ENCODE data around the gene SEPTIN10. TPM values are rescaled to one million over a fixed set of nuclear protein-coding genes. Genes with fewer than 3 reads are reported as not detected.

The SEPTIN10 gene
- total RNA-seq, 2 experiments from 2014 or later = 8.4 to 9.8 TPM

DNA sequence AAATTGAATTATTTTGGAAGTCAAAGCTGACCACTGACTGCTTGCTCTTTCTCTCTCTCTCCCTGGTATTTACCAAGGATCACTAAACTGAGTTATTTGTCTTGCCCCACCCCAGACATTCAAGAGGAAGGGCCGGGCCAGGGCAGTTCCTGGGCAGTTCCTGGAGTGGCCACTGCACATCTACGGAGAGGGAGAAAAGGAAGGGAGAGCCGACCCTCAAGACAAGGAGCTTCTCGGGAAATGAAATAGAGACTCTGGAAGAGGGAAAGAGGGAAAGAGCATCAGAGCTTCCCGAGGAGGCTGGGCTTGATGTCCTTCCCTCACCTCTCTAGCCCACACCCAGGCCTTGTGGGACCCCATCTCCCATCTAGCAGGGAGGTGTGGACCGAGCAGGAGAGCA is 83.1 kb downstream of the SEPTIN10 start:
- H3K4me1 Mint-ChIP-seq (ENCODE audit: low read depth) = no peaks in the 10 kb centered on the region
- intact Hi-C loops (cut with micrococcal nuclease) = no loop called here
- ChIA-PET POLR2A (no interaction called here), CTCF (interaction anchor here (0.7 kb wide), 1 partner anchor 15 kb away, joined by 3 read pairs; no protein-coding TSS in a partner anchor)
- H3K27me3 Mint-ChIP-seq = peaks cover 16% of the 10 kb centered on the region
- no peaks in the 10 kb centered on the region for H3K36me3 Mint-ChIP-seq
- DNase-seq = no peak
- H3K4me3 Mint-ChIP-seq = no peak overlapping the region
- no peak overlapping the region for H3K27ac Mint-ChIP-seq
- no peaks in the 10 kb centered on the region for H3K9me3 Mint-ChIP-seq

DNA sequence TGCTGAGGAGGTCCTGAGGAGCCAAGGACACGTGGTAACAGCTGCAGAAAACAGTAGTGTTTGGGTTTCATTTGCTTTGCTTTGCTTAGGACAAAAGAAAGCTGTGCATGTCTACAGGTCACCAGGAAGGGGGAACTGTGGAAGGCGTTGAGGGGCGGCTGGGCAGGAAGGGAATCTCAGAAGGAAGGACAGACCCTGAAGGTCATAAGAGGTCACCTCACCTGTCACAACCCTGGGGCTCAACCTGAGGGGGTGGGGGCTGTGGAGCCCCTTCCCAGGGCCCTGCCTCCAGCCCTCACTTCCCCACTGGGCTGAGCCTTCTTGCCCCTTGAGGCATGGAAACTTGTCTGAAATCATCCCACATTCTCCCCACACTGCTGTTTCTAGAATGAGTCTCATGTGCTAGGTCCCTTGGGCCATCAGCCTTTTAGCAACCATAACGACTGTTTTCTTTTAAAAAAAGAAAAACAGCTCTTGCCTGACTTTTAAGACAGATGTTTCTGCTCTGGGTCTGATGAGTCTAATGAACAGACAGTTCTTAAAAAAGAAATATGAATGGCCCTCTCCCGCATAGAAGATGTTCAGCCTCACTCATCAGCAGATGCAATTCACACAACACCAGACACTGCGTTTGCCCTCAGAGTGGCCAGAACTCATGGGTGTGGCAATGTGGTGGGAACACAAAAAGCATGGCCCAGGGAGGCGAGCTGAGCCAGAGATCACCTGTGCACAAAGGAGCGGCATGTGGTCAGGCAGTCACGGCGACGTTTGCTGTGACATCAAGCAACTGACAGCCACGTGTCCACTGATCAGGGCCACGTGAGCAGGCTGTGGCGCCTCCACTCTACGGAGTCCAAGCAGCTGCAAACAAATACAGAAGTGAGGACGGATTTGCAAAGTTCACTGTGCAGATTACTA is 84.0 kb downstream of the SEPTIN10 start:
- Mint-ChIP-seq H3K9me3 (no peaks in the 10 kb centered on the region), H3K4me3 (no peak overlapping the region), H3K27ac (no peak overlapping the region), H3K4me1 (ENCODE audit: low read depth) (no peaks in the 10 kb centered on the region), H3K36me3 (no peaks in the 10 kb centered on the region), H3K27me3 (peaks cover 12% of the 10 kb centered on the region)
- POLR2A ChIA-PET = no interaction called here
- CTCF ChIA-PET = no interaction called here
- DNase-seq = no peak
- intact Hi-C loops (cut with micrococcal nuclease) = no loop called here

DNA sequence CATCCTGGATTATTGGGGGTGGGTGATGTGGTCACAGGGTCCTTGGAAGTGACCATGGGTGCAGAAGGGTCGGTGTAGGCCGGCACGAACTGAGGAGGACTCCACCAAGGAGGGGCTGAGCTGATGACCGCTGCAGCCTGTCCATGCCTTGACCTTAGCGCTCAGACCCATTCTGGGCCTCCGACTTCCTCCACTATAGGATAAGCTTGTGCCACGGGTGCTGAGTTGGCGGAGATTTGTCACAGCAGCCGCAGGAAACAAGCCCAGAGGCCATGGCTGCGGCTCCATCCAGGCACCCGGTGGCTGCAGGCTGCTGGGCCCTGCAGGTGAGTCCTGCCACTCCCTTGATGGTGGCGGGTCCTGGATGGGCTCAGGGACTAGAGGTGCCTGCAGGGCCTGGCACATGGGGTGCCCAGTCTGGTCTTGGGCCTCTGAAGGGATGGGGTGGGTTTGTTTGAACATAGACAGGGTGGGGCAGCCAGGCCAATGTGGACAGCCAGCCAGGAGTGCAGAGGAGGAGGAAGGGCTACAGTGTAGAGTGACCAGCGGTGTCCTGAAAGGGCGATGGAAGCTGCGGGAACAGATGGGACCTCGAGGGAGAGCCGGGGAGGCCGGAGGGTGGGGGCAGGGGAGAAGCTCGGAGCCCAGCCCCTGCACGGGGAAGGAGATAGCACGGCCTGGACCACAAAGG is 84.8 kb downstream of the SEPTIN10 start:
- no peak overlapping the region for H3K4me3 Mint-ChIP-seq
- DNase-seq = no peak
- H3K36me3 Mint-ChIP-seq = no peaks in the 10 kb centered on the region
- no peaks in the 10 kb centered on the region for H3K4me1 Mint-ChIP-seq (ENCODE audit: low read depth)
- no peak overlapping the region for H3K27ac Mint-ChIP-seq
- no peaks in the 10 kb centered on the region for H3K9me3 Mint-ChIP-seq
- intact Hi-C loops (cut with micrococcal nuclease) = no loop called here
- CTCF ChIA-PET = no interaction called here
- peaks cover 12% of the 10 kb centered on the region for H3K27me3 Mint-ChIP-seq
- POLR2A ChIA-PET = no interaction called here

DNA sequence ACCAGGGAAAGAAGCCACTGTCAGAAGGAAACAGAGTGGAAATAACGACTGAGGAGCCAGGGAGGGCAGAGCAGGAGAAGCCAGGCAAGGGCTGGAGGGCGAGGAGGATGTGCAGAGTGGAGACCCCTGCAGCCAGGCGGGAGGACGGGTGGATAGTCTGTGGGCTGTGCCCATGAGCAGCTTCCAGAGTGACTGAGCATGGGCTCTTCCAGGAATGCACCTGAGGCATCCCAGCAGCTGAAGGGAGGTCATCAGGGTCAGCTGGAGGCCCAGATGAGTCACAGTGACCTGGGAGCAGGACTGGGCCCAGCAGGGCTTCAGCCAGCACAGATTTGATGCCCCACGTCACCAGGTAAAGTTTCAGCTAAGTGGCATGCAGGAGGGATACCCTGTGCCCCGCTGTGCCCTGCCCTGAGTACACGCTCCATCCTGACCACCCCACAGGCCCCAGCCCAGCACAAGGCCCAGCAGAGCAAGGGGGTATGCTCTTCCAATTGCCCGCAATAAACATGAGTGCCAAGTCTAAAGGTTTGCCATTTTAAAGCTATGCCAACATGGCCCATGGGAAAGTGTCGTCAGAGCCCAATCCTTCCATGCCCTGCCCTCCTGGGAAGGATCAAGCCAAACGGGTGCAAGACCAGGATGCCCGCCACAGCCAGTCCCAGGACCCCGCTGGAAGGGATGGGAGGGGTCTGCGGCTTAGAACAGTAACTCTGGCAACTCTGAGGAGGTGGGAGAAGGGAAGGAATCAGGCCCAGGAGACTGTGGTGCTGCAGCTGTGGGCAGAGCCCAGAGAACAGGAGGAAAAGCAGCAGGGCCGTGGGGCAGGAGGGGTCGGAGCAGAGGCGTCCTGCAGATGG is 85.7 kb downstream of the SEPTIN10 start:
- no peaks in the 10 kb centered on the region for H3K9me3 Mint-ChIP-seq
- peaks cover 12% of the 10 kb centered on the region for H3K27me3 Mint-ChIP-seq
- CTCF ChIA-PET = no interaction called here
- intact Hi-C loops (cut with micrococcal nuclease) = no loop called here
- H3K27ac Mint-ChIP-seq = no peak overlapping the region
- no peak for DNase-seq
- POLR2A ChIA-PET = no interaction called here
- no peak overlapping the region for H3K4me3 Mint-ChIP-seq
- no peaks in the 10 kb centered on the region for H3K4me1 Mint-ChIP-seq (ENCODE audit: low read depth)
- no peaks in the 10 kb centered on the region for H3K36me3 Mint-ChIP-seq

DNA sequence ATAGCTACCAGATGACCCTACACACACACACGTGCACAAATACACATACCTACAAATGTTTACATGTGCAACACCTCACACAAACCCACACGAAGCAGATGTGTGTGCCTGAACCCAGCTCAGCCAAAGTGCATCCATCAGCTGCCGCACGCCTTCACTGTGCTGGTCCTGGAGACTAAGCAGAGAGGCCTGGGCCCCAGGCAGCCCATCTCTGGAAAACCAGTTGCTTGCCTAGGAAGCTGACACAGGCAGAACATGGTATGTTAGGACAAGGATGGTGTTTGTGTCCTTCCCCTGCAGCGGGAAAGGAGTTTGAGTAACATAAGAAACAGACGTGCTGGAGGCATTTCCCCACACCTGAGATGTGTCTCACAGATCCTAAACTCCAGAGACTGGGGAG is 86.7 kb downstream of the SEPTIN10 start:
- Mint-ChIP-seq H3K4me3 (no peak overlapping the region), H3K9me3 (no peaks in the 10 kb centered on the region), H3K27me3 (peaks cover 10% of the 10 kb centered on the region), H3K27ac (no peak overlapping the region), H3K4me1 (ENCODE audit: low read depth) (no peaks in the 10 kb centered on the region), H3K36me3 (no peaks in the 10 kb centered on the region)
- ChIA-PET CTCF (no interaction called here), POLR2A (no interaction called here)
- intact Hi-C loops (cut with micrococcal nuclease) = no loop called here
- DNase-seq = no peak

DNA sequence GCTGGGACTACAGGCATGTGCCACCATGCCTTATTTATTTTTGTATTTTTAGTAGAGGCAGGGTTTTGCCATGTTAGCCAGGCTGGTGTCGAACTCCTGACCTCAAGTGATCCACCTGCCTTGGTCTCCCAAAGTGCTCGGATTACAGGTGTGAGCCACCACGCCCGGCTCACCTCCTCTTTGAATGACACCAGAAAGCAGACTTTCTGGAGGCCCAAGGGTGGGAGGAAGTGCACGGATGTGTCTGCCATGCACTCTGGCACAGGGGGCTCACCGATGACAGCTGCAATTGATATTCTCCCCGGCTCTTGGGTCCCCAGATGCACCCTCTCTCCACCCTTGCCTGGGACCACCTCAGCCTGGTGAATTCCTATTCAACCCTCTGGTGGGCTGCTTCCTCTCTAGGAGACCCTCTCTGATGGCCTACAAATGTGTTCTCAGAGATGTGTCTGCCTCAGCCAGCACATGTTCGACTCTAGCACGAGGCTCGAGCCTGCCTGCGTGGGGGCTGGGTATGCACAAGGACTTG is 87.3 kb downstream of the SEPTIN10 start:
- CTCF ChIA-PET = no interaction called here
- Mint-ChIP-seq H3K4me3 (no peak overlapping the region), H3K9me3 (no peaks in the 10 kb centered on the region), H3K36me3 (no peaks in the 10 kb centered on the region), H3K27ac (no peak overlapping the region), H3K4me1 (ENCODE audit: low read depth) (no peaks in the 10 kb centered on the region), H3K27me3 (peaks cover 10% of the 10 kb centered on the region)
- intact Hi-C loops (cut with micrococcal nuclease) = no loop called here
- POLR2A ChIA-PET = no interaction called here
- no peak for DNase-seq

DNA sequence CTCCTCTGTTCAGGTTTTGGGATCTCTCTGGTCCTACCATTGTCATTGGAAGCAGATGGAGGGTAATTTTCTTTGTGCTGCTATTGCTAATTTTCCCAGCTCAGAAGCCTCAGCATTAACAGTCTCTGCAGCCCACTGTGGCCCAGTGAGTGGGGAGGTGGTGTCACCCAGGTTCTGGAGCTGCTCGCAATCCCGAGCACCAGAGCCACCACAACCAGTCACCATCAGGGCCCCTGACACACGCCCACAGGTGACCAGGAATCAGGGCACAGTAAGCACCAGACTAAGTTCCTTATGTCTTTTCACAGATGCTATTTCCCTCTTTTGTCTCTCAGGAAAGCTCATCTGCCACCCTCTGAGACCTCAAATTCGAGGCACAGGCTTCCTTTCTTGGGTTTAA is 87.9 kb downstream of the SEPTIN10 start:
- peaks cover 10% of the 10 kb centered on the region for H3K27me3 Mint-ChIP-seq
- H3K4me3 Mint-ChIP-seq = no peak overlapping the region
- ChIA-PET CTCF (no interaction called here), POLR2A (no interaction called here)
- no peaks in the 10 kb centered on the region for H3K36me3 Mint-ChIP-seq
- no peaks in the 10 kb centered on the region for H3K9me3 Mint-ChIP-seq
- intact Hi-C loops (cut with micrococcal nuclease) = no loop called here
- H3K4me1 Mint-ChIP-seq (ENCODE audit: low read depth) = no peaks in the 10 kb centered on the region
- no peak overlapping the region for H3K27ac Mint-ChIP-seq
- DNase-seq = no peak

DNA sequence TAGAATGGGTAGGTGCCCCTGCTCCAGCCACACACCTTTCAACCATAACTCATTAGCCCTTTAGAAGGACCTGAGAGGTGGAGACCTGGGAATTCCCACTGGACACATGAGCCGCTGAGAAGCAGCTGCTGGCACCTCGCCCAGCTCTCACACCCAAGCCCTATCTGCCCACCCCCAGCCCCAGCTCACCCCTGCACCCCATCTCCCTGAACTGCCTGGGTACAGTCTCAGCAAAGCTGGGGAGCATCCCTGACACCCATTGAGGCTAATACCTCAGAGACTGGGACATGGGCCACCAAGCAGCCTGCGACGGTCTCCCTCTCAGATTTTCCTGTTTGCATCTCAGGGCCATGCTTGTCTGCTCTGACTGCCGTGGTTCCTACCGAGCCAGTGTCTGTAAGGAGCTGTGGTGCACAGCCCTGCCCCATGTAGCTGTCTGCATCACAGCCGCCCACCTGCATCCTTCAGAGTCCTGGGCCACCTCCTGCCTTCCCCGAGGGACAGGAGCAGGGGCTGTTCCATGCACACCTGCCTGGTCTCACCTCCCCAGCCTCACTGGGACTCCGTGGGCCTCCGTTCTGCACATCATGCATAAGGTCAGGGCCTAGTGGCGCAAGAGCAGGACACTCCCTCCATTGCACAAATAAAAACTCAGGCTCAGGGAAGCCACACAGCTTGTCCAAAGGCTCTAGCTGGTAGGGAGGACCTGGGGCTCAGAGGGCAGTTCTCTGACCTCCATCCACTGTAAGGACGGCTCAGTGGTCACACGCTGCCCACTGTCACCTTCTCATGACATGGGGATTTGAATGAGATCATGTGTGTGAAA is 90.0 kb downstream of the SEPTIN10 start:
- Mint-ChIP-seq H3K4me1 (ENCODE audit: low read depth) (no peaks in the 10 kb centered on the region), H3K9me3 (no peaks in the 10 kb centered on the region), H3K4me3 (no peak overlapping the region), H3K27me3 (peaks cover 6% of the 10 kb centered on the region), H3K27ac (no peak overlapping the region), H3K36me3 (no peaks in the 10 kb centered on the region)
- CTCF ChIA-PET = interaction anchor here (1.3 to 1.9 kb wide), 2 partner anchors 13 to 22 kb away, joined by 5 read pairs; no protein-coding TSS in a partner anchor
- intact Hi-C loops (cut with micrococcal nuclease) = no loop called here
- POLR2A ChIA-PET = no interaction called here
- DNase-seq = no peak

DNA sequence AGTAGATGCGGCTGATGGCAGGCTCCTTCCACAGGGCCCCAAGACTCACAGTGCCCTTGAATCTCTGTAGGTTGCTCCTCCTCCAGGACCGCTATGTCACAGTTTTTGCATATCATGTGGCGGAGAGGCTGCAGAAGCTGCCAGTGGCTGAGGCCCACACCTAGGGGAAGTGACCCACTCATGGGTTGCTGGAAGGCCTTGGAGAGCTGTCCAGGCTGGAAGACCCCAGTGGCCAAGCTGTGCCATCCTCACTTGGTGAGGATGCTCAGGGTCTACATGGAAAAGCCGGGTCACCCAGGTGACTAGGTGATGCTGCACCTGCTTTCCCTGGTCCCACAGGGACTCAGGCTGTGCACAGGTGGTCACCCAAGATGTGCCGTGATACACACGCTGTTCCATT is 90.6 kb downstream of the SEPTIN10 start:
- Mint-ChIP-seq H3K36me3 (no peaks in the 10 kb centered on the region), H3K27ac (no peak overlapping the region), H3K4me3 (no peak overlapping the region), H3K9me3 (no peaks in the 10 kb centered on the region), H3K4me1 (ENCODE audit: low read depth) (no peaks in the 10 kb centered on the region), H3K27me3 (peaks cover 2% of the 10 kb centered on the region)
- CTCF ChIA-PET = interaction anchor here (1.9 kb wide), 1 partner anchor 23 kb away, joined by 5 read pairs; no protein-coding TSS in a partner anchor
- intact Hi-C loops (cut with micrococcal nuclease) = no loop called here
- no peak for DNase-seq
- POLR2A ChIA-PET = no interaction called here

DNA sequence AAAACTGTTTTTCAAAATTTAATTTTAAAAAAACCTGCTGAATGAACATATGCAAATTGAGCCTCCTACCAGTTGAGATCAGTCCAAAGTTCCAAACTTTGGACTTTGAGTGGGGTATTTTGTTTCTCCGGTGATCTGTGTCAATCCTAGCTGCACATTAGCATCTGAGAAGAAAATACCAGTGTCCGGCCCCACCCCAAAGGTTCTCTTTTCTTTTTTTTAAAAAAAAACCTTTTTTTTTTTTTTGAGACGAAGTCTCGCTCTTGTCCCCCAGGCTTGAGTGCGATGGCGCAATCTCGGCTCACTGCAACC is 91.7 kb downstream of the SEPTIN10 start:
- POLR2A ChIA-PET = no interaction called here
- H3K36me3 Mint-ChIP-seq = no peaks in the 10 kb centered on the region
- H3K27me3 Mint-ChIP-seq = no peaks in the 10 kb centered on the region
- CTCF ChIA-PET = interaction anchor here (1.2 kb wide), 1 partner anchor 12 kb away, joined by 5 read pairs; no protein-coding TSS in a partner anchor
- DNase-seq = no peak
- intact Hi-C loops (cut with micrococcal nuclease) = no loop called here
- no peaks in the 10 kb centered on the region for H3K4me1 Mint-ChIP-seq (ENCODE audit: low read depth)
- no peak overlapping the region for H3K27ac Mint-ChIP-seq
- no peaks in the 10 kb centered on the region for H3K9me3 Mint-ChIP-seq
- no peak overlapping the region for H3K4me3 Mint-ChIP-seq

DNA sequence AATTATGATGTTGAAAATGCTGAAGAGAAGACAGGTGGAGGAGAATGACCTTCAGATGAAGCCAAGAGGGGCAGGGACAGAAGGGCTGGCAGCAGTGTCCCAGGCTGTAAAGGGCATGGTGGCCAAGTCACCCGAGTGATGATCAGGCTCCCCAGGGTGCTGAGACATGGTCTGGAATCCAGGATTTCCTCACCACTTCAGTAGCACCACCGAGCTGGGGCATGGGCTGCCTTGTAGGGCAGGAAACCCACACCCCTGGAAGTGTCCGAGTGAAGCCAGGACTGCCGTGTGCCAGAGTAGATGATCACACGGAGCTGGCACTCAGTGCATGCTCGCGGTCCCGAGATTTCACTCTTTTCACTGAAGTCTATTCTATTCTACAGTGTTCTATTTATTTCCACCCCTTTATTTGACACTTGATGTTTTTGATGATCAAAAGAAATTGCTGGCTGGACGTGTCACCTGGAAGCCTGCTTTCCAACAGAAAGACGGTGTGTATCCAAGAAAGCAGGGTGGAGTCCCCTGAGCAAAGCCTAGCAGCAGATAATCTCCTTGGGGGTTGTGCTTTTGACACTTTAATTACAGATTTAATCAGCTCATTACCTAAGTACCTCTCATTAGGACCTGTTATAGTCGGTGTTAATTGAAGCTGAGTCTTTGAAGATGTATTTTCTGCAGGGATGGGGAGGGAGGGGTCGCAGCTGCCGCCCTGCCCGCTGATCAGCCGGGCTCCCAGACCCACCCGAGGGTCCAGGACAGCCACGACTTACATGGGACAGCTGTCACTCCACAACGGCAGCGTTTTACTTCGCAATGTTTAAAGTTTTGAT is 92.3 kb downstream of the SEPTIN10 start:
- no peaks in the 10 kb centered on the region for H3K4me1 Mint-ChIP-seq (ENCODE audit: low read depth)
- POLR2A ChIA-PET = no interaction called here

More for the DNA sequence above, 92.3 kb downstream of the SEPTIN10 start:
- no peaks in the 10 kb centered on the region for H3K36me3 Mint-ChIP-seq
- no peaks in the 10 kb centered on the region for H3K9me3 Mint-ChIP-seq
- H3K27me3 Mint-ChIP-seq = no peaks in the 10 kb centered on the region
- intact Hi-C loops (cut with micrococcal nuclease) = no loop called here
- H3K27ac Mint-ChIP-seq = no peak overlapping the region
- no peak for DNase-seq
- H3K4me3 Mint-ChIP-seq = no peak overlapping the region
- CTCF ChIA-PET = interaction anchor here (1.2 kb wide), 1 partner anchor 11 kb away, joined by 5 read pairs; no protein-coding TSS in a partner anchor
